GM18861 (cell line): ENCODE data around the gene SIRPG.
"Not testable (repeated sequence)": the region's sequence is repeated elsewhere in the genome, so short reads cannot be mapped to it uniquely, and the experiment has no call there.

Experiments used
- ATAC-seq: cut with Tn5 transposase; IDR thresholded peaks from one replicate; pipeline ENCODE4 v1.9.1; 2021; ENCODE audit not compliant: unreplicated experiment

Gene SIRPG

GRCh38 chr20:1657556-1658334 is at the start of gene SIRPG:
SIRPG (minus strand) TSS chr20:1657779; CDS start chr20:1657714, 65 bp downstream.
- no peak for ATAC-seq

GRCh38 chr20:1706887-1707286 is 49.3 kb upstream of the SIRPG start:
- ATAC-seq: not testable (repeated sequence)

- no peak for ATAC-seq
Measured at GRCh38 chr20:1706079-1706478, 48.5 kb upstream of the SIRPG start.

- ATAC-seq: no peak
Measured at GRCh38 chr20:1702855-1703254, 45.3 kb upstream of the SIRPG start.

GRCh38 chr20:1702328-1702727 is 44.7 kb upstream of the SIRPG start:
- no peak for ATAC-seq

- ATAC-seq: no peak
Measured at GRCh38 chr20:1700990-1701389, 43.4 kb upstream of the SIRPG start.

GRCh38 chr20:1697592-1697991 is 40.0 kb upstream of the SIRPG start:
- no peak for ATAC-seq

GRCh38 chr20:1696521-1697209 is 39.1 kb upstream of the SIRPG start:
- ATAC-seq: no peak

- no peak for ATAC-seq
Measured at GRCh38 chr20:1694672-1695071, 37.1 kb upstream of the SIRPG start.

GRCh38 chr20:1693427-1693826 is 35.8 kb upstream of the SIRPG start:
- no peak for ATAC-seq

- no peak for ATAC-seq
Measured at GRCh38 chr20:1689721-1690120, 32.1 kb upstream of the SIRPG start.

- no peak for ATAC-seq
Measured at GRCh38 chr20:1688886-1689538, 31.4 kb upstream of the SIRPG start.

- ATAC-seq: no peak
Measured at GRCh38 chr20:1687053-1687452, 29.5 kb upstream of the SIRPG start.

- ATAC-seq: no peak
Measured at GRCh38 chr20:1686151-1686748, 28.7 kb upstream of the SIRPG start.

GRCh38 chr20:1685304-1686052 is 27.9 kb upstream of the SIRPG start:
- ATAC-seq: no peak

GRCh38 chr20:1684872-1685271 is 27.3 kb upstream of the SIRPG start:
- ATAC-seq: no peak

GRCh38 chr20:1676650-1677049 is 19.1 kb upstream of the SIRPG start:
- no peak for ATAC-seq

- ATAC-seq: no peak
Measured at GRCh38 chr20:1674990-1675780, 17.6 kb upstream of the SIRPG start.

GRCh38 chr20:1674361-1674760 is 16.8 kb upstream of the SIRPG start:
- no peak for ATAC-seq

GRCh38 chr20:1673424-1673823 is 15.8 kb upstream of the SIRPG start:
- ATAC-seq: no peak
